Measurements from ENCODE around the gene SKA3.
"Not testable (repeated sequence)": the region's sequence is repeated elsewhere in the genome, so short reads cannot be mapped to it uniquely, and the experiment has no call there.

The SKA3 gene

GRCh38 chr13:21165606-21166005 lies 10.7 kb downstream of the SKA3 start:
- not testable (repeated sequence) for DNase-seq (ENCODE audit: low read depth)

GRCh38 chr13:21164631-21165030 lies 11.7 kb downstream of the SKA3 start:
- DNase-seq (ENCODE audit: low read depth) = no peak

GRCh38 chr13:21152251-21152899 lies 24.0 kb downstream of the SKA3 start:
- DNase-seq (ENCODE audit: low read depth) = no peak

GRCh38 chr13:21150013-21150412 lies 26.3 kb downstream of the SKA3 start:
- DNase-seq (ENCODE audit: low read depth) = peak; percentile 61

- no peak for DNase-seq (ENCODE audit: low read depth)
Measured at GRCh38 chr13:21149568-21149967, 26.8 kb downstream of the SKA3 start.

GRCh38 chr13:21148557-21149258 lies 27.6 kb downstream of the SKA3 start:
- no peak for DNase-seq (ENCODE audit: low read depth)

- no peak for DNase-seq (ENCODE audit: low read depth)
Measured at GRCh38 chr13:21147827-21148226, 28.5 kb downstream of the SKA3 start.

- DNase-seq (ENCODE audit: low read depth) = no peak
Measured at GRCh38 chr13:21142766-21143165, 33.6 kb downstream of the SKA3 start.

GRCh38 chr13:21139374-21139773 lies 37.0 kb downstream of the SKA3 start:
- no peak for DNase-seq (ENCODE audit: low read depth)

GRCh38 chr13:21138561-21138960 lies 37.8 kb downstream of the SKA3 start:
- no peak for DNase-seq (ENCODE audit: low read depth)

GRCh38 chr13:21137696-21138095 lies 38.7 kb downstream of the SKA3 start:
- no peak for DNase-seq (ENCODE audit: low read depth)

- not testable (repeated sequence) for DNase-seq (ENCODE audit: low read depth)
Measured at GRCh38 chr13:21135833-21136232, 40.5 kb downstream of the SKA3 start.

GRCh38 chr13:21134475-21134874 lies 41.9 kb downstream of the SKA3 start:
- DNase-seq (ENCODE audit: low read depth) = no peak

- peak; percentile 24 for DNase-seq (ENCODE audit: low read depth)
Measured at GRCh38 chr13:21133077-21133476, 43.3 kb downstream of the SKA3 start.

GRCh38 chr13:21130116-21130515 lies 46.2 kb downstream of the SKA3 start:
- DNase-seq (ENCODE audit: low read depth) = no peak

GRCh38 chr13:21124852-21125251 lies 51.5 kb downstream of the SKA3 start:
- DNase-seq (ENCODE audit: low read depth) = peak; percentile 33

- DNase-seq (ENCODE audit: low read depth) = no peak
Measured at GRCh38 chr13:21123956-21124355, 52.4 kb downstream of the SKA3 start.

- no peak for DNase-seq (ENCODE audit: low read depth)
Measured at GRCh38 chr13:21121616-21122015, 54.7 kb downstream of the SKA3 start.

- no peak for DNase-seq (ENCODE audit: low read depth)
Measured at GRCh38 chr13:21120191-21120590, 56.2 kb downstream of the SKA3 start.

GRCh38 chr13:21119526-21119925 lies 56.8 kb downstream of the SKA3 start:
- no peak for DNase-seq (ENCODE audit: low read depth)

- no peak for DNase-seq (ENCODE audit: low read depth)
Measured at GRCh38 chr13:21118180-21118579, 58.2 kb downstream of the SKA3 start.

- DNase-seq (ENCODE audit: low read depth) = no peak
Measured at GRCh38 chr13:21117104-21117809, 59.1 kb downstream of the SKA3 start.

- DNase-seq (ENCODE audit: low read depth) = no peak
Measured at GRCh38 chr13:21116141-21116540, 60.2 kb downstream of the SKA3 start.
